ENCODE results near the gene ZXDA. TPM values are rescaled to one million over a fixed set of nuclear protein-coding genes. Genes with fewer than 3 reads are reported as not detected.

ZXDA gene
- total RNA-seq, 1 donor from 2014 or later: 1.8 TPM

DNA sequence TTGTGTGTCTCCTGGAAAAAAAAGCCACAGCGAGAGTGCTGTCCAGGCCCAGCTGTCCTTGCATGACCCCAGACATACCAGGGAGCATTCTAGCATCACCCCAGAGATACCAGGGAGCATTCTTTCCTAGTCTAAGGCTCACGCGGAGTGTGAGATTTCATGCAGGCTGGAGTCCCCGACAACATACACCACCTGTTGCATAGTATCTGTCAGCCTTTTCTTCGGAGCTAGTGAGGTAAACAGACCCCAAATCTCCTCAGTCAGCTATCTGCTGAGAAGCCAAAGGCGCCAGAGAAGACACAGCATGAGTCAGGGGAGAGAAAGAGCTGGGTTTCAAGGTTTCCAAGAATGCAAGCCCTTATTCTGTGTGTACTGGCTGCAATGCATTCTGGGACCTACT, 23.1 kb upstream of the ZXDA start:
- Mint-ChIP-seq H3K36me3 (ENCODE audit: low read depth, unreplicated experiment) (no peaks in the 10 kb centered on the region), H3K4me1 (ENCODE audit: low read depth, unreplicated experiment) (no peaks in the 10 kb centered on the region), H3K9me3 (ENCODE audit: unreplicated experiment) (no peaks in the 10 kb centered on the region), H3K27me3 (ENCODE audit: low read depth, unreplicated experiment) (no peaks in the 10 kb centered on the region), H3K4me3 (ENCODE audit: unreplicated experiment) (no peak overlapping the region), H3K27ac (ENCODE audit: unreplicated experiment) (no peak overlapping the region)
- Histone ChIP-seq H3K9me3 (ENCODE audit: insufficient read depth, low read depth, low read length) (no peaks in the 10 kb centered on the region), H3K79me2 (ENCODE audit: insufficient read depth, low read length) (no peaks in the 10 kb centered on the region), H3K4me3 (ENCODE audit: insufficient read depth, low read depth, low read length) (no peak overlapping the region), H4K20me1 (ENCODE audit: insufficient read depth, low read length) (no peaks in the 10 kb centered on the region), H3K36me3 (ENCODE audit: insufficient read depth, low read length) (no peaks in the 10 kb centered on the region), H3K4me1 (ENCODE audit: insufficient read depth, low read length) (no peaks in the 10 kb centered on the region), H3K27ac (ENCODE audit: low read depth, low read length) (no peak overlapping the region), H2AFZ (ENCODE audit: low read depth, low read length) (no peak overlapping the region), H3K4me2 (ENCODE audit: low read length) (no peak overlapping the region), H3K9ac (ENCODE audit: low read length) (no peak overlapping the region), H3K27me3 (ENCODE audit: insufficient read depth, low read length) (no peaks in the 10 kb centered on the region)
- TF ChIP-seq CTCF (IDR thresholded peaks at IDR 0.05; ENCODE audit: insufficient read depth, low read depth, low read length) (no peak), EZH2 (IDR thresholded peaks at IDR 0.05; ENCODE audit: insufficient read depth, low read length) (no peak)
- FAIRE-seq (no peak), DNase-seq (ENCODE audit: low read depth) (no peak)

DNA sequence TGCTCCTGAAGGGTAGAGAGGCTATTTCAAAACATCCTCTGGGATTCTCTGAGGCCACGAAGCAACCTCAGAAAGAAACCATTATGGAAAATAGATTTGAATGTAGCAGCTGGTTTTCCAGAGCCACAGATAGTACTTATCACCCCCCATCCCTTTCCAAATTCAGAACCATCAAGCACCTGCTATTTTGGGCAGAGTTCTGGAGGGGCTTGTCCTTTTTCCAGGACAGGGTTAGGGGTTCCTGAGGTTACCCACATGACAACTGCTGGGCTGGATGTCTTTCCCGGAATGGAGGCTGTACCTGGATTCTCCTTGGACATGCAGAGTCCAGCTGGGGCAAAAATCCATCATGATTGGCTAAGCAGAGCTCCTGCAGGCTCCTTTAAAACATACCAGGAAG, 22.0 kb upstream of the ZXDA start:
- no peaks in the 10 kb centered on the region for H3K36me3 Mint-ChIP-seq (ENCODE audit: low read depth, unreplicated experiment)
- no peak overlapping the region for H2AFZ ChIP-seq (ENCODE audit: low read depth, low read length)
- no peak overlapping the region for H3K4me2 ChIP-seq (ENCODE audit: low read length)
- H3K27me3 ChIP-seq (ENCODE audit: insufficient read depth, low read length): no peaks in the 10 kb centered on the region
- DNase-seq (ENCODE audit: low read depth) (no peak), FAIRE-seq (no peak)
- no peak overlapping the region for H3K4me3 Mint-ChIP-seq (ENCODE audit: unreplicated experiment)
- no peaks in the 10 kb centered on the region for H3K36me3 ChIP-seq (ENCODE audit: insufficient read depth, low read length)
- H3K79me2 ChIP-seq (ENCODE audit: insufficient read depth, low read length): no peaks in the 10 kb centered on the region
- no peak overlapping the region for H3K27ac Mint-ChIP-seq (ENCODE audit: unreplicated experiment)
- H3K27me3 Mint-ChIP-seq (ENCODE audit: low read depth, unreplicated experiment): no peaks in the 10 kb centered on the region
- H3K9ac ChIP-seq (ENCODE audit: low read length): no peak overlapping the region
- no peaks in the 10 kb centered on the region for H3K9me3 ChIP-seq (ENCODE audit: insufficient read depth, low read depth, low read length)
- no peak for TF ChIP-seq CTCF (IDR thresholded peaks at IDR 0.05; ENCODE audit: insufficient read depth, low read depth, low read length)
- TF ChIP-seq EZH2 (IDR thresholded peaks at IDR 0.05; ENCODE audit: insufficient read depth, low read length): no peak
- no peaks in the 10 kb centered on the region for H4K20me1 ChIP-seq (ENCODE audit: insufficient read depth, low read length)
- no peak overlapping the region for H3K27ac ChIP-seq (ENCODE audit: low read depth, low read length)
- no peaks in the 10 kb centered on the region for H3K4me1 Mint-ChIP-seq (ENCODE audit: low read depth, unreplicated experiment)
- H3K4me3 ChIP-seq (ENCODE audit: insufficient read depth, low read depth, low read length): no peak overlapping the region
- H3K9me3 Mint-ChIP-seq (ENCODE audit: unreplicated experiment): no peaks in the 10 kb centered on the region
- no peaks in the 10 kb centered on the region for H3K4me1 ChIP-seq (ENCODE audit: insufficient read depth, low read length)

DNA sequence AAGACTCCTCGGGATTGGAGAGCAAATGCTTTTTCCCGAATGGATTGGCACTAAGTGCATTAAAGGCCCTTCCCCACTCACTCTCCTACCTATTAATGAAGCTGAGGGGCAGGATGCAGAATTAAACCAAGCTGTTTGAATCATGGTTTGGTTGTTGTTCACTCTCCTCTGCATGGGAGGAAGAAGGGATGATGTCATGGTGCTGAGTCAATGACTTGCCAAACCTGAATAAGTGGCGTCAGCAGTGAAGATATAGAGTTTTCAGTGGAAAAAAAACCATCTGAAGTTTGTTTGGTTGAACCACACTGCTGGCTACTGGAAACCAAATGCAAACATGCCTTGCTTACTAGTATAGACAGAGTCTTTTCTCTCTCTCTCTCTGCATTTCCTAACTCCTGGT, 19.8 kb upstream of the ZXDA start:
- Histone ChIP-seq H4K20me1 (ENCODE audit: insufficient read depth, low read length) (no peaks in the 10 kb centered on the region), H3K9me3 (ENCODE audit: insufficient read depth, low read depth, low read length) (no peaks in the 10 kb centered on the region), H3K4me2 (ENCODE audit: low read length) (no peak overlapping the region), H3K27me3 (ENCODE audit: insufficient read depth, low read length) (no peaks in the 10 kb centered on the region), H3K27ac (ENCODE audit: low read depth, low read length) (no peak overlapping the region), H3K9ac (ENCODE audit: low read length) (no peak overlapping the region), H3K4me3 (ENCODE audit: insufficient read depth, low read depth, low read length) (no peak overlapping the region), H3K4me1 (ENCODE audit: insufficient read depth, low read length) (no peaks in the 10 kb centered on the region), H3K36me3 (ENCODE audit: insufficient read depth, low read length) (no peaks in the 10 kb centered on the region), H3K79me2 (ENCODE audit: insufficient read depth, low read length) (no peaks in the 10 kb centered on the region), H2AFZ (ENCODE audit: low read depth, low read length) (no peak overlapping the region)
- Mint-ChIP-seq H3K4me3 (ENCODE audit: unreplicated experiment) (no peak overlapping the region), H3K36me3 (ENCODE audit: low read depth, unreplicated experiment) (no peaks in the 10 kb centered on the region), H3K27me3 (ENCODE audit: low read depth, unreplicated experiment) (no peaks in the 10 kb centered on the region), H3K4me1 (ENCODE audit: low read depth, unreplicated experiment) (no peaks in the 10 kb centered on the region), H3K27ac (ENCODE audit: unreplicated experiment) (no peak overlapping the region), H3K9me3 (ENCODE audit: unreplicated experiment) (no peaks in the 10 kb centered on the region)
- DNase-seq (ENCODE audit: low read depth) (no peak), FAIRE-seq (no peak)
- TF ChIP-seq CTCF (IDR thresholded peaks at IDR 0.05; ENCODE audit: insufficient read depth, low read depth, low read length): no peak
- no peak for TF ChIP-seq EZH2 (IDR thresholded peaks at IDR 0.05; ENCODE audit: insufficient read depth, low read length)

Measured in astrocyte (in vitro differentiated cells and primary cell).